ENCODE results near the gene FXYD2. TPM values are rescaled to one million over a fixed set of nuclear protein-coding genes. Genes with fewer than 3 reads are reported as not detected.

The FXYD2 gene
- total and polyA plus RNA-seq, 10 of the 15 experiments (the other 5 are each of a cell fraction or from before 2014, with no cell fraction given) = 1.2 to 4.5 (median 2.4) TPM

DNA sequence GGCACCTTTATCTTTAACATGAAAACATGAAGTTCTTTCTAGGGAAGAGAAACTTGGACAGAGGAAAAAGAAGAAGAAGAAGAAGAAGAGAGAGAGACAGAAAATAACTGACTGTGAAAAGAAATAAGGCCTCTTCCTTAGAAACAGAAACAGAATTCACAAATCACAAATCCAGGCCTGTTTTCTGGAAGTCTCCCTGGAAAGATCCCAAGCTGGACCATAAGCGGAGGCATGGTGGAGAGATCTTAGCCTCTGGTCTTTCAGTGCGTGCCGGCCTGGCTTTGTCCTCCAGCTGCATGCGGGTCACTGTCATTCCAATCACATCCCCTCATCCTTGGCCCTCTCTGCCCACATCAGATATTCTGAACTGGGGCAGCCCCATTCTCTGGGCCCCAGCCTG, 45.1 kb upstream of the FXYD2 start (continued):
- TF ChIP-seq, protein P1, sequence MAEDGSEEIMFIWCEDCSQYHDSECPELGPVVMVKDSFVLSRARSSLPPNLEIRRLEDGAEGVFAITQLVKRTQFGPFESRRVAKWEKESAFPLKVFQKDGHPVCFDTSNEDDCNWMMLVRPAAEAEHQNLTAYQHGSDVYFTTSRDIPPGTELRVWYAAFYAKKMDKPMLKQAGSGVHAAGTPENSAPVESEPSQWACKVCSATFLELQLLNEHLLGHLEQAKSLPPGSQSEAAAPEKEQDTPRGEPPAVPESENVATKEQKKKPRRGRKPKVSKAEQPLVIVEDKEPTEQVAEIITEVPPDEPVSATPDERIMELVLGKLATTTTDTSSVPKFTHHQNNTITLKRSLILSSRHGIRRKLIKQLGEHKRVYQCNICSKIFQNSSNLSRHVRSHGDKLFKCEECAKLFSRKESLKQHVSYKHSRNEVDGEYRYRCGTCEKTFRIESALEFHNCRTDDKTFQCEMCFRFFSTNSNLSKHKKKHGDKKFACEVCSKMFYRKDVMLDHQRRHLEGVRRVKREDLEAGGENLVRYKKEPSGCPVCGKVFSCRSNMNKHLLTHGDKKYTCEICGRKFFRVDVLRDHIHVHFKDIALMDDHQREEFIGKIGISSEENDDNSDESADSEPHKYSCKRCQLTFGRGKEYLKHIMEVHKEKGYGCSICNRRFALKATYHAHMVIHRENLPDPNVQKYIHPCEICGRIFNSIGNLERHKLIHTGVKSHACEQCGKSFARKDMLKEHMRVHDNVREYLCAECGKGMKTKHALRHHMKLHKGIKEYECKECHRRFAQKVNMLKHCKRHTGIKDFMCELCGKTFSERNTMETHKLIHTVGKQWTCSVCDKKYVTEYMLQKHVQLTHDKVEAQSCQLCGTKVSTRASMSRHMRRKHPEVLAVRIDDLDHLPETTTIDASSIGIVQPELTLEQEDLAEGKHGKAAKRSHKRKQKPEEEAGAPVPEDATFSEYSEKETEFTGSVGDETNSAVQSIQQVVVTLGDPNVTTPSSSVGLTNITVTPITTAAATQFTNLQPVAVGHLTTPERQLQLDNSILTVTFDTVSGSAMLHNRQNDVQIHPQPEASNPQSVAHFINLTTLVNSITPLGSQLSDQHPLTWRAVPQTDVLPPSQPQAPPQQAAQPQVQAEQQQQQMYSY (CRISPR knock-in tag; IDR thresholded peaks at IDR 0.05) = no peak
- no peak for TF ChIP-seq SIX5 (IDR thresholded peaks at IDR 0.05; ENCODE audit: low read depth, low read length, severe bottlenecking)

- WGBS (ENCODE audit: insufficient coverage, insufficient replicate concordance, low lambda C conversion rate, missing lambda C conversion rate) = 43% methylated on average over 17 of the region's 17 CpGs
- POLR2A ChIA-PET = no interaction called here
- no TSS peak for BruUV-seq (replicated peaks)
These were observed 44.4 kb upstream of the FXYD2 start for GRCh38 chr11:117868815-117869561.

More at GRCh38 chr11:117868815-117869561, 44.4 kb upstream of the FXYD2 start:
- intact Hi-C loops (cut with micrococcal nuclease; ENCODE audit: unreplicated experiment) = no loop called here
- Histone ChIP-seq H3K4me2 (ENCODE audit: control insufficient read depth, insufficient read depth) (no peak overlapping the region), H3K27me3 (replicated peaks in 1 of 2; ENCODE audit: control insufficient read depth in 2 of 2, insufficient read depth in 2 of 2, low read length in 1 of 2) (peaks cover 0 to 5% of the 10 kb centered on the region in 2 experiments; a peak in 3 of 4 replicates), H2AFZ (ENCODE audit: control insufficient read depth, low read depth, low read length) (no peak overlapping the region), H3K36me3 (ENCODE audit: control insufficient read depth in 2 of 2, insufficient read depth in 2 of 2, low read length in 1 of 2) (no peaks in the 10 kb centered on the region), H3K27ac (ENCODE audit: control insufficient read depth, insufficient read depth) (no peak overlapping the region), H3K9ac (ENCODE audit: control insufficient read depth, insufficient read depth, low read length) (no peak overlapping the region), H3K9me3 (replicated peaks; ENCODE audit: control insufficient read depth, insufficient read depth, low read length) (no peaks in the 10 kb centered on the region), H3K4me1 (ENCODE audit: control insufficient read depth, insufficient read depth, low read length) (no peaks in the 10 kb centered on the region), H3K4me3 (no peak overlapping the region), H3K79me2 (ENCODE audit: control insufficient read depth, insufficient read depth, low read length) (no peaks in the 10 kb centered on the region), H4K20me1 (ENCODE audit: control insufficient read depth, insufficient read depth) (no peaks in the 10 kb centered on the region)
- no peak for FAIRE-seq
- ChIA-PET CTCF (no interaction called here), RAD21 (ENCODE audit: unreplicated experiment) (no interaction called here), SMC1A (ENCODE audit: uncharacterized antibody, unreplicated experiment) (no interaction called here)
- TF ChIP-seq ATF2 (IDR thresholded peaks at IDR 0.05; ENCODE audit: low read length) (no peak), NR2C1 (IDR thresholded peaks at IDR 0.05) (no peak), ZBED1 (IDR thresholded peaks at IDR 0.05; ENCODE audit: borderline replicate concordance) (no peak), BHLHE40 (IDR thresholded peaks at IDR 0.05; ENCODE audit: borderline replicate concordance in 1 of 2, low read depth in 2 of 2, low read length in 1 of 2) (no peak), IRF4 (IDR thresholded peaks at IDR 0.05; ENCODE audit: low read depth, low read length) (no peak), SIN3A (IDR thresholded peaks at IDR 0.05; ENCODE audit: low read depth, low read length) (no peak)
- in situ Hi-C loops (cut with MboI) = no loop called here
- ATAC-seq = no peak
- no peak for DNase-seq (ENCODE audit: low read depth, low spot score)
